IMR-90 (cell line): Measurements from ENCODE around the gene B4GALNT2. TPM values are rescaled to one million over a fixed set of nuclear protein-coding genes. Genes with fewer than 3 reads are reported as not detected.

Experiments used
- ATAC-seq: fragments of 200-7000 bp; cut with Tn5 transposase; 2 replicates; pipeline ENCODE4 v1.9.1; 2020; ENCODE audit warnings: low read depth, mild to moderate bottlenecking, moderate library complexity
- BruUV-seq: library from RNA; stranded (reverse); fragments of 400-500 nt; replicated peaks from 2 replicates; lab custom pipeline; 2021; lab: Mats Ljungman, UMichigan
- CTCF ChIA-PET: fragments of 300-600 bp; formaldehyde crosslinking; extraction: SDS; loops from one replicate; lab custom pipeline; 2021; ENCODE audit warnings: antibody characterized with exemption; lab: Yijun Ruan, JAX
- POLR2A ChIA-PET: fragments of 300-600 bp; sonication (Branson Sonifier 250); formaldehyde crosslinking; loops from one replicate; lab custom pipeline; 2022; ENCODE audit warnings: antibody characterized with exemption; ENCODE audit not compliant: unreplicated experiment; lab: Charles Lee
- DNase-seq: peaks from one replicate; pipeline ENCODE4 v3.0.0; 2013
- H2AFZ ChIP-seq: replicated peaks from 2 replicates; pipeline ENCODE3; 2013; ENCODE audit warnings: low read length, mild to moderate bottlenecking; ENCODE audit not compliant: poor library complexity
- H2AK5ac ChIP-seq: 2 replicates; pipeline ENCODE4 v1.6.1; 2013; ENCODE audit warnings: low read depth, low read length, inconsistent platforms
- H2AK9ac ChIP-seq: replicated peaks from 2 replicates; pipeline ENCODE3; 2013; ENCODE audit warnings: mild to moderate bottlenecking, low read depth, low read length, moderate library complexity; ENCODE audit not compliant: poor library complexity
- H2BK120ac ChIP-seq: 2 replicates; pipeline ENCODE4 v1.6.1; 2013; ENCODE audit warnings: low read depth, low read length, inconsistent platforms
- H2BK15ac ChIP-seq: 3 replicates; pipeline ENCODE4 v1.6.1; 2013; ENCODE audit warnings: low read depth, low read length, inconsistent platforms
- H2BK20ac ChIP-seq: 2 replicates; pipeline ENCODE4 v1.6.1; 2013; ENCODE audit warnings: low read depth, mild to moderate bottlenecking, inconsistent platforms, low read length, moderate library complexity
- H2BK5ac ChIP-seq: 2 replicates; pipeline ENCODE4 v1.6.1; 2013; ENCODE audit warnings: mild to moderate bottlenecking, low read depth, low read length, inconsistent platforms; ENCODE audit not compliant: poor library complexity, severe bottlenecking
- H3K14ac ChIP-seq: replicated peaks from 2 replicates; pipeline ENCODE4 v1.6.1; 2013; ENCODE audit warnings: low read depth, low read length, inconsistent platforms
- H3K18ac ChIP-seq: 2 replicates; pipeline ENCODE4 v1.6.1; 2013; ENCODE audit warnings: low read depth, low read length, control low read depth
- H3K23ac ChIP-seq: 2 replicates; pipeline ENCODE4 v1.6.1; 2013; ENCODE audit warnings: low read depth, low read length, inconsistent platforms
- H3K27ac ChIP-seq: 2 replicates; pipeline ENCODE4 v1.5.1; 2013; ENCODE audit warnings: mild to moderate bottlenecking, control low read depth, low read length; ENCODE audit not compliant: insufficient read depth
- H3K27me3 ChIP-seq: 2 replicates; pipeline ENCODE4 v1.6.1; 2013; ENCODE audit warnings: low read length; ENCODE audit not compliant: control insufficient read depth, insufficient read depth
- H3K36me3 ChIP-seq: 2 replicates; pipeline ENCODE4 v1.6.1; 2013; ENCODE audit warnings: low read length, mixed read lengths; ENCODE audit not compliant: control insufficient read depth, insufficient read depth
- H3K4ac ChIP-seq: 2 replicates; pipeline ENCODE4 v1.6.1; 2013; ENCODE audit warnings: low read depth, low read length, inconsistent platforms
- H3K4me1 ChIP-seq: 2 replicates; pipeline ENCODE4 v1.6.1; 2013; ENCODE audit warnings: low read length, mixed read lengths; ENCODE audit not compliant: control insufficient read depth, insufficient read depth
- H3K4me2 ChIP-seq: 2 replicates; pipeline ENCODE4 v1.6.1; 2013; ENCODE audit warnings: low read depth, mild to moderate bottlenecking, control low read depth, low read length, moderate library complexity
- H3K4me3 ChIP-seq: 2 replicates; pipeline ENCODE4 v1.5.1; 2013; ENCODE audit warnings: low read depth, mild to moderate bottlenecking, control low read depth, low read length, moderate library complexity; ENCODE audit not compliant: insufficient read depth
- H3K56ac ChIP-seq: 2 replicates; pipeline ENCODE4 v1.6.1; 2013; ENCODE audit warnings: low read length, inconsistent platforms; ENCODE audit not compliant: insufficient read depth; ENCODE audit errors: extremely low read depth
- H3K79me1 ChIP-seq, 2 experiments: 2 replicates each; pipeline ENCODE4 v1.6.1; 2013; ENCODE audit warnings: low read length in 2 of 2, inconsistent platforms in 1 of 2, low read depth in 1 of 2
- H3K9ac ChIP-seq: 2 replicates; pipeline ENCODE4 v1.6.1; 2013; ENCODE audit warnings: low read depth, low read length, control low read depth
- H3K9me1 ChIP-seq: 2 replicates; pipeline ENCODE4 v1.6.1; 2013; ENCODE audit warnings: low read length, inconsistent platforms; ENCODE audit not compliant: insufficient read depth
- H3K9me3 ChIP-seq: 2 replicates; pipeline ENCODE4 v1.6.1; 2013; ENCODE audit warnings: low read length; ENCODE audit not compliant: control insufficient read depth, insufficient read depth
- H4K20me1 ChIP-seq: 2 replicates; pipeline ENCODE4 v1.6.1; 2013; ENCODE audit warnings: low read length, inconsistent platforms; ENCODE audit not compliant: insufficient read depth
- H4K5ac ChIP-seq: 2 replicates; pipeline ENCODE4 v1.6.1; 2013; ENCODE audit warnings: mild to moderate bottlenecking, low read depth, low read length, control low read depth
- H4K8ac ChIP-seq, 2 experiments: 2 replicates each; pipeline ENCODE4 v1.6.1; 2013; ENCODE audit warnings: low read depth in 2 of 2, low read length in 2 of 2, control low read depth in 1 of 2, inconsistent platforms in 1 of 2
- H4K91ac ChIP-seq: 2 replicates; pipeline ENCODE4 v1.6.1; 2013; ENCODE audit warnings: low read depth, low read length, inconsistent platforms; ENCODE audit not compliant: insufficient read depth
- CTCF ChIP-seq: conservative IDR thresholded peaks from 2 replicates; pipeline ENCODE4 v1.5.1; 2012; ENCODE audit warnings: mild to moderate bottlenecking, low read depth, low read length, improper control_type of control experiment
- NFE2L2 ChIP-seq: fragments of 150-350 bp; IDR thresholded peaks from 2 replicates; pipeline ENCODE4 v1.6.1; 2016; ENCODE audit warnings: low read depth, mild to moderate bottlenecking, low read length
- POLR2A ChIP-seq: IDR thresholded peaks from 2 replicates; pipeline ENCODE4 v1.6.1; 2012; ENCODE audit warnings: mild to moderate bottlenecking, low read depth, low read length
- WGBS, 2 experiments: methylation state at CpG; one replicate each; pipeline versions ENCODE4 v1.1.5 to v1.1.7; 2013; ENCODE audit warnings: missing lambda C conversion rate in 2 of 2; ENCODE audit not compliant: insufficient read length in 1 of 2; ENCODE audit errors: extremely low coverage in 2 of 2; 5-methylcytosine and 5-hydroxymethylcytosine counted together
- dilution Hi-C: fragments of 300-500 bp; cut with HindIII; formaldehyde crosslinking; loops from one replicate; pipeline ENCODE4 v1.14.3; 2018; ENCODE audit warnings: low sequenced_read_pairs; ENCODE audit not compliant: unreplicated experiment
- in situ Hi-C: fragments of 300-500 bp; cut with MboI; formaldehyde crosslinking; loops from 3 replicates; pipeline ENCODE4 v1.14.3; 2019; ENCODE audit warnings: low sequenced_read_pairs, inconsistent platforms, mixed read lengths
- intact Hi-C: fragments of 100-400 bp; cut with micrococcal nuclease; formaldehyde crosslinking; loops from 2 replicates; pipeline ENCODE4 v1.10.0; 2022
- polyA plus RNA-seq, 3 experiments: library from polyadenylated mRNA; depleted of rRNA; stranded (reverse); fragments of >200 nt; gene quantifications; 2 replicates each; pipeline ENCODE4 v1.2.3, GENCODE V29; 2012; ENCODE audit warnings: low replicate concordance in 1 of 3
- total RNA-seq: library from RNA; depleted of rRNA; stranded (reverse); fragments of >200 nt; gene quantifications from 2 replicates; pipeline ENCODE4 v1.2.3, GENCODE V29; 2012
- TF ChIP-seq, protein P1 (sequence below): fragments of 150-350 bp; IDR thresholded peaks from 2 replicates; pipeline ENCODE4 v1.6.1; 2017; ENCODE audit warnings: mild to moderate bottlenecking, antibody characterized with exemption, low read length, low read depth

B4GALNT2 gene
- total and polyA plus RNA-seq, 2 of the 4 experiments (the other 2 are of a cell fraction) = not detected

GRCh38 chr17:49093131-49093530, 39.4 kb upstream of the B4GALNT2 start:
- no peak for ATAC-seq
- no peaks in the 10 kb centered on the region for H3K4me1 ChIP-seq
- no peak overlapping the region for H4K91ac ChIP-seq
- no CpG with 5 or more reads among the region's 10 CpGs for WGBS, 2 experiments
- in situ Hi-C loops (no loop called here), intact Hi-C loops (no loop called here), dilution Hi-C loops (no loop called here)
- H3K27ac ChIP-seq = no peak overlapping the region
- H3K9me3 ChIP-seq = no peaks in the 10 kb centered on the region; the same call in 1 of the 2 replicates
- H3K4ac ChIP-seq = no peak overlapping the region
- no peak overlapping the region for H3K18ac ChIP-seq
- no peak overlapping the region for H3K4me3 ChIP-seq
- no peak overlapping the region for H3K9ac ChIP-seq
- H3K79me1 ChIP-seq = no peaks in the 10 kb centered on the region
- H3K27me3 ChIP-seq = peaks cover 3% of the 10 kb centered on the region; the same call in 1 of the 2 replicates
- no peak overlapping the region for H2BK5ac ChIP-seq
- no peak overlapping the region for H2BK20ac ChIP-seq
- 0 out of 2 replicates have a peak, but pooled peaks cover 2% of the 10 kb centered on the region for H3K9me1 ChIP-seq
- no peak overlapping the region for H3K56ac ChIP-seq
- no peak overlapping the region for H3K23ac ChIP-seq
- H3K36me3 ChIP-seq = no peaks in the 10 kb centered on the region
- H2BK15ac ChIP-seq = no peak overlapping the region
- H3K14ac ChIP-seq = no peak overlapping the region
- H2AFZ ChIP-seq = no peak overlapping the region
- ChIA-PET CTCF (no interaction called here), POLR2A (no interaction called here)
- H4K8ac ChIP-seq = no peak overlapping the region
- H2BK120ac ChIP-seq = no peak overlapping the region
- no TSS peak for BruUV-seq
- H3K4me2 ChIP-seq = no peak overlapping the region
- DNase-seq = no peak
- no peak overlapping the region for H2AK9ac ChIP-seq
- H4K5ac ChIP-seq = no peak overlapping the region
- H4K20me1 ChIP-seq = no peaks in the 10 kb centered on the region
- H2AK5ac ChIP-seq = no peak overlapping the region
- TF ChIP-seq NFE2L2 = no peak
- TF ChIP-seq CTCF = no peak
- TF ChIP-seq, protein P1, sequence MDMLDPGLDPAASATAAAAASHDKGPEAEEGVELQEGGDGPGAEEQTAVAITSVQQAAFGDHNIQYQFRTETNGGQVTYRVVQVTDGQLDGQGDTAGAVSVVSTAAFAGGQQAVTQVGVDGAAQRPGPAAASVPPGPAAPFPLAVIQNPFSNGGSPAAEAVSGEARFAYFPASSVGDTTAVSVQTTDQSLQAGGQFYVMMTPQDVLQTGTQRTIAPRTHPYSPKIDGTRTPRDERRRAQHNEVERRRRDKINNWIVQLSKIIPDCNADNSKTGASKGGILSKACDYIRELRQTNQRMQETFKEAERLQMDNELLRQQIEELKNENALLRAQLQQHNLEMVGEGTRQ = no peak
- no peak for TF ChIP-seq POLR2A
